KOPT-K1 (cell line): ENCODE data around the gene NOS1AP.

Experiments
- H3K27ac ChIP-seq: fragments of 200-600 bp; sonication (generic); 2 replicates; pipeline ENCODE4 v1.5.1; 2016; ENCODE audit warnings: antibody characterized with exemption, mild to moderate bottlenecking, low read depth, low read length; ENCODE audit not compliant: poor library complexity, severe bottlenecking
- H3K36me3 ChIP-seq: fragments of 200-600 bp; sonication (generic); 2 replicates; pipeline ENCODE4 v1.5.1; 2017; ENCODE audit warnings: antibody characterized with exemption, mild to moderate bottlenecking, low read length, moderate library complexity; ENCODE audit not compliant: insufficient read depth
- H3K9me3 ChIP-seq: fragments of 200-600 bp; sonication (generic); 2 replicates; pipeline ENCODE4 v1.5.1; 2017; ENCODE audit warnings: antibody characterized with exemption, low read length, mild to moderate bottlenecking; ENCODE audit not compliant: insufficient read depth, poor library complexity, severe bottlenecking

NOS1AP gene

DNA sequence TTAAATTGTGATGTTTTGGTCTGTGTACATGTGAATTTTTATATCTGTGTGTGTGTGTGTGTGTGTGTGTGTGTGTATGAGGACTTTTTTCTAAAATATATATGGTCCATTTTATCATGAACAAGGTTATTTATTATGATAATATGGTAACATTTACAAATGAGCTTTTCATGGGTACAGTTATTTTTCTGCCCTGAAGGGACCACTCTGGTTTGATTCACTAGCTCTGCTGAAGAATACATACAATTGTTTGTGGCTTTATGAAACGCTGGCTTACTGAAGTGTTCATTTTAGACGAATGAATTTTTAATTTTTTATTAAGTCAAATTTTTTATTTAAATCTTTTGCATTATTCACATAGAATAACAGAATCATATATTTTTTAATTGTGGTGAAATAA is 235.2 kb downstream of the NOS1AP start:
- no peaks in the 10 kb centered on the region for H3K36me3 ChIP-seq
- no peak overlapping the region for H3K27ac ChIP-seq
- peaks cover 6% of the 10 kb centered on the region for H3K9me3 ChIP-seq

DNA sequence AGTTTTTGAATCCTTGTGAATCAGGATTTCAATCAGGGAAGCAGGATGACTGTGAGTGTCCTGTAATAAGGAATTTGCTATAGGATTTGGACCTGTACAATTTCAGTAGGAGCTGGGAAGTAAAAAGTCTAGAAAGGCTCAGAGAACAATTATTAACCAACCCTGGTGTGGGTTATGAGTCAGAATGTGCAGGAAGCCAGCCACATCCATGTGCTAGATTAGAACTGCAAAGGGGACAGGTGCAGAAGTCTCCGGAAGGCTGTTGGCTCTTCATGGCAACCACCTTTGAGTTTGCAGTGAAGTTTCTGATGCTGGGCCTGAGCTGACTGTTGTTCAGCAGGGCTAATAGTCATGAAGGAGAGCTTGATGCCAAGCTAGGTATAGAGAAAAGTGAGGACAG is 236.5 kb downstream of the NOS1AP start:
- no peaks in the 10 kb centered on the region for H3K36me3 ChIP-seq
- H3K9me3 ChIP-seq: peaks cover 6% of the 10 kb centered on the region

DNA sequence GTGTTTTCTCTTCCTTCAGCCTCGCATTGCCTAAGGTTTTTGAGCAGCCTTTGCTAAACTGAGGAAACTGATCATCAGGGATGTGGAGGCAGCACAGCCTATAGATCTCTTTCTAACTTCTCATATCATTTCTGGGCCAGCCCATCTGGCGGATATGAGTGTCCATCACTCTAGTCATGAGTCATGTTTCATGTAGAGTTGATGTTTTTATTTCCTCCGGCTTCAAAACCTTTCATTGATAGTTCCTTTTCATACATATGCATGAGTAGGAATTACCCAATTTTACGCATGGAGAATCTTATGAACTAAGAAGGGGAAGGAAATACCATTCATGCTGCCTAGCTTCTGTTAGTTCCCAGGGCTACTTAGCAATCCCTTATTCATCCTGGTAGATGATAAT is 240.8 kb downstream of the NOS1AP start:
- no peaks in the 10 kb centered on the region for H3K36me3 ChIP-seq
- no peak overlapping the region for H3K27ac ChIP-seq
- H3K9me3 ChIP-seq: no peaks in the 10 kb centered on the region

More for the DNA sequence above, 236.5 kb downstream of the NOS1AP start:
- no peak overlapping the region for H3K27ac ChIP-seq

DNA sequence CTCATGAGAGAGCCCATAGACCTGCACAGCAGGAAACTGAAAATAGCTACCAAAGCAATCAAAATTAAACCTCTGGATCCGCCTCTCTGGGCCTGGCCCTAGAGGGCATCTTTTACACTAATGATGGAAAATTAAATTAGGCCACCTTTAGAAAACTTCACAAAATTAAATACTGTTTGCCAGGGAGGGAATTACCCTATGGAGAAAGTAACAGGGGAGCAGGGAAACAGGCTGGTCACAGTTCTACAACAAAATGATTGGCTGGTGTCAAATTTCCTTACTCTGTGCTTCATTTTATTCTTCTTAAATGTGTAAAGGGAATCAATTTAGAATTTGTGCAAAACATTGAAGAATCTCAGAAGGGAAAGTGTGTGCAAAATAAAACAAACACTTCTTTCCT is 244.7 kb downstream of the NOS1AP start:
- Histone ChIP-seq H3K36me3 (no peaks in the 10 kb centered on the region), H3K27ac (no peak overlapping the region), H3K9me3 (no peaks in the 10 kb centered on the region)

DNA sequence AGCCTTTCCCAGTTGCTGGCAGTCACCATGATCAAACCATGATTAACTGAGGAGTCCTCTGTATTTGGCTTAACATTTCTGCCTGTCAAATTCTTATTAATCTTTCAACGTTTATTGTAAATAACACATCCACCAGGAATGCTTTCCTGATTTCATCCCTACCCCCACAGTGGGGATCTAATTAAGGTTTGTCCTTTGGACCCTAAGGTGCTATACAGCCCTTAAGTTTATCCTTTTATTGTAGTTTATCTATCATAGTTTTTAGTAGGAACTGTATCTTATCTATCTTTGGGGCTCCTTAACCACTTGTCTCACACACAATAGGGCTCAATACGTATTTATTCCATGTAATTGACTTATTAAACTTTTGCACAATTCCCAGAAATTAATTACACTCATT is 246.2 kb downstream of the NOS1AP start:
- H3K27ac ChIP-seq: no peak overlapping the region
- no peaks in the 10 kb centered on the region for H3K9me3 ChIP-seq
- H3K36me3 ChIP-seq: no peaks in the 10 kb centered on the region

DNA sequence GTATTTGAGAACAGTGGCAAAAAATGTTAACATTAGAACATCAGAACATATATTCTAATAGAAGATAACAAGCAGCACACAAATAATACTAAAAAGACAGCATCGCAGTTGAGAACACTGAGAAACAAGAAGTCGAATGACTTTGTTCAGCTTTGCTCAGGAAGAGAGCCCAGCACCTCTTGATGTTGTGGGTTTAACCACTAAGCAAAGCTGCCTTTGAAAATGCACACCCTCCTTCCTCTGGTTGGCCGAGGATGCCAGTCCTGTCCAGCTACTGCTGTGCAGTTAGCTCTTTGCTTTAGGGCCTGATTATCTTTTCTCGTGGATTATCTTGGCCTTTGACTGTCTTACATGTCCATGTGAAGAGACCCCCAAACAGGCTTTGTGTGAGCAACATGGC is 246.7 kb downstream of the NOS1AP start:
- no peak overlapping the region for H3K27ac ChIP-seq
- H3K36me3 ChIP-seq: no peaks in the 10 kb centered on the region
- no peaks in the 10 kb centered on the region for H3K9me3 ChIP-seq

DNA sequence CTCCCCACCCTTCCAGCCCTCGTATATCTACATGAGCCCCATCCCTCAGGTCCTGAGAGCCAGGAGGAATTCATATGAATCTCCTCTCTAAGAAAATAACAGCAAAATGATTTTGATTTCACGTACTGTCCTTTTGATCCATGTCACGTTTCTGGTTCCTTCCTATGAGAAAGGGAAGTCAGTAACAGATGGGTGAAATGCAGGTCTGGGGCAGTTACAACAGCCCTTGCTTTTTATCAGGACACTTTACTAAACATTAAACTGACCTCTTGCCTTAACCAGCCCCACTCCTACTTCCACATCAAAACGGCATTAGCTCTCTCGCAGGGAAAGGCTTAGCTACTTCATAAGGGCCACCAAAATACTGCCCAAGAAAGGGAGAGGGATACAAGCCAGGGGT is 248.1 kb downstream of the NOS1AP start:
- Histone ChIP-seq H3K36me3 (no peaks in the 10 kb centered on the region), H3K9me3 (no peaks in the 10 kb centered on the region), H3K27ac (no peak overlapping the region)

DNA sequence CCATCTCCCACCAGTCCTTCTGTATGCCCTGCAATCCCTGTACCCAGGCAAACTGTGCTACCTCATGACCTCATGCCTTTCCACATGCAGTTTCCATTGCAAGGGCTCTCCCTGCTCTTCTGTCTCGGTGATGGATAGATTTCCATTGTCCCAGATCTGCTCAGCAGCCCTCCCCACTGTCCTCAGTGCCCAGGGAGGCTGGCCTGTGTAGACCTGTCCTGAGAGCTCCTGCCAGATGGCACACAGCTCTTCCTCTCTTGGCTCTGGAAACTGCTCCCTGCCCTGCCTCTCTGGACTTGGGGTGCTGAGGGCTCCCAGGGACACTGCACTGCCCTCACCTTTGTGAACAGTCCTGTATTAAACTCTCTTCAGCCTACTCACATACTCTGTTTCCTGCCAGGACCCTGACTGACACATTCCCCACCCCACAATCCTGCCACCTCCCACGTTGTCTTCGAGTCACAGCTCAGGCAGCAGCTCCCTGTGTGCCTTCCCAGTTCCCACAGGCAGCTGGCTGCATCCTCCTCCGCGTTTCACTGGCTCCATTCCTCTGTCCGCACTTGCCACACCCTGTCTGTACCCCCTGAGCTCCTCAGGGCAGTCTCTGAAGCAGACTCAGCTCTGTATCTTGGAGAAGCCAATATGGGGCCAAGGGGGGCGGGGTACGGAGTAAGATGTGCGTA is 250.1 kb downstream of the NOS1AP start:
- no peak overlapping the region for H3K27ac ChIP-seq
- no peaks in the 10 kb centered on the region for H3K9me3 ChIP-seq
- H3K36me3 ChIP-seq: no peaks in the 10 kb centered on the region

DNA sequence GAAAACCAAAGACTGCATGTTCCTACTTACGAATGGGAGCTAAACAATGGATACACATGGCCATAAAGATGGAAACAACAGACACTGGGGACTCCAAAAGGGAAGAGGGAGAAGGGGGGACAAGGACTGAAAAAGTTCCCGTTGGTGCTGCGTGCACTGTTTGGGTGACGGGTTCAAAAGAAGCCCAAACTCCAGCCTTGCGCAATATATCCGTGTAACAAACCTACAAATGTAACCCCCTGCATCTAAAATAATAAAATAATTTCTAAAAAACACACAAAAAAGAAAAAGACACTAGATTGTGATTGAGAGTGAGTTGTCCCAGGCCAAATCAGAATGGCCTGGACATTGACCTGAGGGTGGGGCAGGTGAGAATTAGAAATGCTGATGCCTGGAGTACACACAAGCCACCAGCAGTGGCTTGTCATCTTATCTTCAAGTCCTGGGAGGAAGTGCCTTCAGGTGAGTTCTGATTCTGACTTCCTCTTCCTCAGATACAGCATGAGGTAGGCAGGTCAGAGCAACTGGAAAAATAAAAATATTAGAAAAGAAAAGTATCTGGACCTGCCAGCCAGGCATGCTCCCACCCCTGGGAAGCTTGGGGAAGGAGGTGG is 252.4 kb downstream of the NOS1AP start:
- H3K36me3 ChIP-seq: no peaks in the 10 kb centered on the region
- H3K27ac ChIP-seq: no peak overlapping the region
- no peaks in the 10 kb centered on the region for H3K9me3 ChIP-seq

DNA sequence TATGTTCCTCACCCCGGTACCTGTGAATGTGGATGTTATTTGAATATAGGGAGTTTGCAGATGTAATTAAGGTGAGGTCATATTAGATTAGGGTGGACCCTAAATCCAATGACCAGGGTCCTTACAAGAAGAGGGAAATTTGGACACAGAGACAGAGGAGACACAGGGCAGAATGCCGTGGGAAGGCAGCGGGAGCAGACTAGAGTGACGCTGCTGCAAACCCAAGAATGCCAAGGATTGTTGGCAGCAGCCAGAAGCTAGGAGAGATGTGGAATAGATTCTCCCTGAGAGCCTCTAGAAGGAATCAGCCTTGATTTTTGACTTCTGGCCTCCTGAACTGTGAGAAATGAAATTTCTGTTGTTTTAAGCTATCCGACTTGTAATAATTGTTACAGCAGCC is 253.5 kb downstream of the NOS1AP start:
- Histone ChIP-seq H3K27ac (no peak overlapping the region), H3K36me3 (no peaks in the 10 kb centered on the region), H3K9me3 (no peaks in the 10 kb centered on the region)

DNA sequence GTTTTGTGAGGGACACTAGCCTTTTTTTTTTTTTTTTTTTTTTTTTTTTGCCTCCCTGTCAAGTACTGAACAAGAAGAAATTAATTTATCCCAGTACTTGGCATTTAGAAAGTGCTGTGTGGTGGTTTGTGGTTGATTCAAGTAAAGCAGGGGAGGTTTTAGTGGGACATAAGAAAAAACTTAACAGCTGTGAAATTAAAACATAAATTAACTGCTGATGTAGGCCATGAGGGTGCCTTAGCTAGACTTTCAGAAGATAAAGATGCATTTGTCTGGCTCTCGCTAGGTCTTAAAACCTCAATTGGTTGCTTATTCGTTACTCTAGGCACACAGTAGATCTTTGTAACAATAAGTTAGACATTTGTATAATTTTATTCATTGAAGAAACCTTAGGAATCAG is 254.9 kb downstream of the NOS1AP start:
- Histone ChIP-seq H3K36me3 (no peaks in the 10 kb centered on the region), H3K27ac (no peak overlapping the region), H3K9me3 (no peaks in the 10 kb centered on the region)

DNA sequence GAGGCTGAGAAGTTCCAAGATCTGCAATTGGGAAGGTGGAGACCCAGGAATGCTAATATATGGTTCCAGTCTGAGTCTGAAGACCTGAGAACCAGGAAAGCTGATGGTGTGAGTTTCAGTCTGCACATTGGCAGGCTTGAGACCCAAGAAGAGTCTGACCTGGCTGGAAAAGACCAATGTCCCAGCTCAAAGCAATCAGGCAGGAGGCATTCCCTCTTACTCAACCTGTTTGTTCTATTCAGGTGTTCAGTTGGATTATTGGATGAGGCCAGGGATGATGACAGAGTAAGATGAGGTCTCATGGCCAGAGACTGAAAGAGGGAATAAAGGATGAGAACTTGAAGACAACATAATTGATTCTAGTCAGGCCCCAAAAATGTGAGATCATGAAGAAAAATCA is 257.1 kb downstream of the NOS1AP start:
- H3K9me3 ChIP-seq: no peaks in the 10 kb centered on the region
- H3K27ac ChIP-seq: no peak overlapping the region
- no peaks in the 10 kb centered on the region for H3K36me3 ChIP-seq

DNA sequence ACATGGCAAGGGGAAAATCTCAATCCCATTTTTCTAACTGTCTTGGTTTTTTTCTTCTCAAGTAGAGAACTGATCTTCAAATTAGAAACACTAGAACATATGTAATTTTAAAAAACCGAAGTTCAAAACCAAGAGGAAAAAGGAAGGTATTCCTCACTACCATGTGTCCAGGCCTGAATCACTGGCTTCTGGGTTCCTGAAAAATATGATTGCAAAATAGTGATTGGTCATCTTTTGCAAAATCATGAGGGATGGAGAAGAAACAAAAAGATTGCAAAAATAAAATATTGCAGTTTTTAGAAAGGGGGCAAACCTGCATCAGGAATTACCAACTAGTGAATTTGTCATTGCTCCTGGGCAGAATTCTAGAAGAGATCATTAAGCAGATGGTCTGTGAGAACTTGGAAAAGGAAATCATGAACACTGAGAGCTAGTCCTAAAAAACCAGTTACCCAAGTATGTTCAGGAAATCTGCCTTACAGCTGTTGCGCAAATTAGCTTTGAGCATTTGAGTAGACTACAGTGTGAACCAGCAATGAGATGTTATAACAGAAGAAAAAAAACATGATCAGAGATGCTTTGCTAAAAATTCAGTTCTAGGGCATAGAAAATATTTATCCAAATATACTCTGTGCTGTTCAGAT is 257.8 kb downstream of the NOS1AP start:
- no peaks in the 10 kb centered on the region for H3K36me3 ChIP-seq
- no peak overlapping the region for H3K27ac ChIP-seq
- no peaks in the 10 kb centered on the region for H3K9me3 ChIP-seq

DNA sequence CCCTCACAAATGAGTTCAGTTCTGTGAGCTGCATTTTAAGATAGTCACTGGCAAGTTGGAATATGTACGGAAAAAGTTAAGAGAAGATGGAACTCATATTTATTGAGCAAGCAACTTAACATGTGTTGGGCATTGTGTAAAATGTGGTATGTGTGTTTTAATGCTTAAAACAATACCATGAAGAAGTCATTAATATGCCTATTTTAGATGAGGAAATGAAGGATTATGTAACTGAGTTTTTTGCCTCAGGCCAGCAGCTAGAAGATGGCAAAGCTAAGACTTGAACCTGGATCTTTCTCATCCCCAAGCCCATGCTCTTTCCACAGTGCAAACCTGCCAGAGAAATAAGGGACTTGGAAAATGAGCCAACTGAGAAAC is 258.3 kb downstream of the NOS1AP start:
- Histone ChIP-seq H3K27ac (no peak overlapping the region), H3K9me3 (no peaks in the 10 kb centered on the region), H3K36me3 (no peaks in the 10 kb centered on the region)

DNA sequence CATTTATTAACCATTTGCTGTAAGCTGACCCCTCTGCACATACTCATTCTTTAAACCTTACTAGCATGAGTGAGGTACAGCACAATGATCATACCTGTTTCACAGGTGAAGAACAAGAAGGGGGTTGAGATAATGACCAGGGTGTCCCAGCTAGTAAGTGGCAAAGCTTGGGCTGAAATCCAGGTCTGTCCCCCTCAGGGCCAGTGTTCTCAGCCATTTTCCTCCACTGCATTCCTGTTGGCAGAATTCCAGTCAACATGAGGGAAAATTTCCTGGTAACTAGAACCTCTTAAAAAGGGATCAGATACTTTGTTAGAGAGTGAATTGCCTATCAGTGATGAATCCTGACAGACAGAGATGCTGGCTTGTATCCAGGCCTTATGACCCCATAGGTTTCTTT is 259.0 kb downstream of the NOS1AP start:
- Histone ChIP-seq H3K9me3 (no peaks in the 10 kb centered on the region), H3K27ac (no peak overlapping the region)

DNA sequence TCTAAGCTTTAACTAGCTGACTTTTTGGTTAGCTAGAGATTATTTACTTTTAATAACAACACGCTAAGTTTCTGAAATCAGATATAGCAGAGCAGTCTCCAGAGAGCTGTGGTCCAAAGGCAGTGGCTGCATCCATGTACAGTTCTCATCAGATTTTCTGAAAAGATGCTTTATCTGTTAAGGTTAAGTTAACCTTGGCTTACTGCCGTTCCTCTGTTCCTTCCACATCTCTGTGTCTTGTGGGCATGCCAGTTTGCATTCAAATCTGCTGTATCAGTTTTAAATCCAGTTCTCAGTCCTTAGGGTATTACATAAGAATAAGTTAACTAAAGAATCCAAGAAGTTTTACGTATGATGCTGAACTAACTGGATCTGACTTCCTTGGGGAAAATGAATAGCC is 260.3 kb downstream of the NOS1AP start:
- no peak overlapping the region for H3K27ac ChIP-seq
- H3K36me3 ChIP-seq: no peaks in the 10 kb centered on the region
- no peaks in the 10 kb centered on the region for H3K9me3 ChIP-seq

More for the DNA sequence above, 259.0 kb downstream of the NOS1AP start:
- H3K36me3 ChIP-seq: no peaks in the 10 kb centered on the region
